Sigmoid colon (tissue), 4 donors: ENCODE results near the gene KCNJ6.

ENCODE experiments used
- CTCF ChIP-seq, 4 experiments: fragments of 450-650 bp in 3 of 4; fragments of 200-600 bp in 1 of 4; IDR thresholded peaks; one replicate each; pipeline ENCODE4 v1.5.1; 2016 to 2019; ENCODE audit warnings: antibody characterized with exemption in 4 of 4, mild to moderate bottlenecking in 3 of 4, moderate library complexity in 2 of 4
- POLR2A ChIP-seq, 2 donors: fragments of 450-650 bp; IDR thresholded peaks; one replicate each; pipeline ENCODE4 v1.6.1; 2016; ENCODE audit warnings: antibody characterized with exemption in 2 of 2, mild to moderate bottlenecking in 2 of 2, moderate library complexity in 2 of 2
- POLR2AphosphoS5 ChIP-seq, 4 donors: sonication (generic); formaldehyde crosslinking; IDR thresholded peaks; one replicate each; pipeline ENCODE4 v1.6.1; 2017; ENCODE audit warnings: antibody characterized with exemption in 4 of 4

- TF ChIP-seq CTCF (IDR thresholded peaks at IDR 0.05) (no peak), POLR2A (IDR thresholded peaks at IDR 0.05) (no peak), POLR2AphosphoS5 (IDR thresholded peaks at IDR 0.05) (peak in 1 of 4 donors; percentile 64)
These were observed 351.8 kb downstream of the KCNJ6 start for GRCh38 chr21:37564341-37564923.
